Hepatocyte (in vitro differentiated cells): ENCODE results near the gene PGAP3.

Experiments used
- CTCF ChIP-seq: fragments of 200-600 bp; sonication (generic); IDR thresholded peaks from 2 replicates; pipeline ENCODE4 v1.5.1; 2016; ENCODE audit warnings: antibody characterized with exemption, mild to moderate bottlenecking; ENCODE audit not compliant: poor library complexity
- EZH2 ChIP-seq: fragments of 200-600 bp; sonication (generic); IDR thresholded peaks from 2 replicates; pipeline ENCODE4 v1.6.1; 2016; ENCODE audit warnings: antibody characterized with exemption, mild to moderate bottlenecking, borderline replicate concordance
- EZH2phosphoT487 ChIP-seq: fragments of 200-600 bp; sonication (generic); IDR thresholded peaks from one replicate; pipeline ENCODE4 v1.6.1; 2018; ENCODE audit warnings: antibody characterized with exemption, mild to moderate bottlenecking, low read depth, moderate library complexity; ENCODE audit not compliant: unreplicated experiment, severe bottlenecking

- TF ChIP-seq CTCF (no peak), EZH2 (no peak), EZH2phosphoT487 (no peak)
These were observed 14.3 kb downstream of the PGAP3 start for GRCh38 chr17:39673335-39674081.
